H9 (cell line): Measurements from ENCODE around the gene SIK2. TPM values are rescaled to one million over a fixed set of nuclear protein-coding genes. Genes with fewer than 3 reads are reported as not detected.

Experiments used
- DNase-seq: peaks from one replicate; pipeline ENCODE4 v3.0.0-alpha.2; 2017
- H2AFZ ChIP-seq: one replicate; pipeline ENCODE4 v1.6.1; 2013; ENCODE audit warnings: mild to moderate bottlenecking, low read length, control low read depth, moderate library complexity
- H2AK5ac ChIP-seq: 2 replicates; pipeline ENCODE4 v1.6.1; 2013; ENCODE audit warnings: low read length, control low read depth, mixed read lengths; ENCODE audit not compliant: insufficient read length
- H2BK120ac ChIP-seq: one replicate; pipeline ENCODE4 v1.6.1; 2013; ENCODE audit warnings: low read depth, mild to moderate bottlenecking, low read length, control low read depth, inconsistent platforms; ENCODE audit not compliant: poor library complexity, severe bottlenecking
- H2BK12ac ChIP-seq: 2 replicates; pipeline ENCODE4 v1.6.1; 2013; ENCODE audit warnings: low read length, control low read depth, mixed read lengths, low read depth; ENCODE audit not compliant: insufficient read length
- H2BK15ac ChIP-seq: 2 replicates; pipeline ENCODE4 v1.6.1; 2013; ENCODE audit warnings: low read depth, low read length, control low read depth
- H2BK20ac ChIP-seq: one replicate; pipeline ENCODE4 v1.6.1; 2013; ENCODE audit warnings: low read depth, mild to moderate bottlenecking, low read length, control low read depth, inconsistent platforms; ENCODE audit not compliant: poor library complexity, severe bottlenecking
- H2BK5ac ChIP-seq: 2 replicates; pipeline ENCODE4 v1.6.1; 2013; ENCODE audit warnings: low read length, control low read depth, mixed read lengths; ENCODE audit not compliant: insufficient read length
- H3K14ac ChIP-seq: 2 replicates; pipeline ENCODE4 v1.6.1; 2013; ENCODE audit warnings: low read length, control low read depth; ENCODE audit not compliant: insufficient read depth
- H3K18ac ChIP-seq: 2 replicates; pipeline ENCODE4 v1.6.1; 2013; ENCODE audit warnings: low read depth, mild to moderate bottlenecking, mixed read lengths, low read length, control low read depth; ENCODE audit not compliant: insufficient read length
- H3K23ac ChIP-seq: 2 replicates; pipeline ENCODE4 v1.6.1; 2013; ENCODE audit warnings: low read length, control low read depth, mixed read lengths, low read depth; ENCODE audit not compliant: insufficient read length
- H3K23me2 ChIP-seq: 2 replicates; pipeline ENCODE4 v1.6.1; 2013; ENCODE audit warnings: low read depth, mild to moderate bottlenecking, mixed read lengths, low read length, control low read depth; ENCODE audit not compliant: insufficient read length, poor library complexity, severe bottlenecking
- H3K27ac ChIP-seq: 2 replicates; pipeline ENCODE4 v1.5.1; 2013; ENCODE audit warnings: low read length, control low read depth, mixed read lengths, low read depth; ENCODE audit not compliant: insufficient read length
- H3K27me3 ChIP-seq: 2 replicates; pipeline ENCODE4 v1.6.1; 2013; ENCODE audit warnings: low read length, control low read depth, inconsistent platforms; ENCODE audit not compliant: insufficient read depth
- H3K4ac ChIP-seq: 2 replicates; pipeline ENCODE4 v1.6.1; 2013; ENCODE audit warnings: low read depth, mild to moderate bottlenecking, control low read depth, inconsistent platforms, low read length, moderate library complexity
- H3K4me1 ChIP-seq: 2 replicates; pipeline ENCODE4 v1.6.1; 2013; ENCODE audit warnings: low read length, control low read depth, inconsistent platforms; ENCODE audit not compliant: insufficient read depth
- H3K4me2 ChIP-seq: 2 replicates; pipeline ENCODE4 v1.6.1; 2013; ENCODE audit warnings: low read length, control low read depth, mixed read lengths; ENCODE audit not compliant: insufficient read length, insufficient read depth
- H3K56ac ChIP-seq: 2 replicates; pipeline ENCODE4 v1.6.1; 2013; ENCODE audit warnings: low read depth, mild to moderate bottlenecking, mixed read lengths, low read length, control low read depth; ENCODE audit not compliant: insufficient read length
- H3K79me1 ChIP-seq: 2 replicates; pipeline ENCODE4 v1.6.1; 2013; ENCODE audit warnings: low read depth, mild to moderate bottlenecking, moderate library complexity, low read length, control low read depth, inconsistent platforms; ENCODE audit not compliant: insufficient read depth, poor library complexity, severe bottlenecking
- H3K79me2 ChIP-seq: 2 replicates; pipeline ENCODE4 v1.6.1; 2013; ENCODE audit warnings: low read length, control low read depth, inconsistent platforms; ENCODE audit not compliant: insufficient read depth
- H3K9ac ChIP-seq: 2 replicates; pipeline ENCODE4 v1.6.1; 2013; ENCODE audit warnings: low read length, control low read depth, mixed read lengths; ENCODE audit not compliant: insufficient read length; ENCODE audit errors: extremely low read depth
- H3K9me3 ChIP-seq: one replicate; pipeline ENCODE4 v1.6.1; 2013; ENCODE audit warnings: low read depth, low read length, inconsistent platforms; ENCODE audit not compliant: control insufficient read depth
- H3T11ph ChIP-seq: one replicate; pipeline ENCODE4 v1.6.1; 2013; ENCODE audit warnings: mild to moderate bottlenecking, low read length, control low read depth, inconsistent platforms
- H4K20me1 ChIP-seq: one replicate; pipeline ENCODE4 v1.6.1; 2013; ENCODE audit not compliant: control insufficient read depth, insufficient read length, insufficient read depth
- H4K5ac ChIP-seq: 2 replicates; pipeline ENCODE4 v1.6.1; 2013; ENCODE audit warnings: low read depth, mild to moderate bottlenecking, mixed read lengths, low read length, control low read depth; ENCODE audit not compliant: insufficient read length
- H4K8ac ChIP-seq: replicated peaks from 2 replicates; pipeline ENCODE4 v1.6.1; 2013; ENCODE audit warnings: low read length, control low read depth, mixed read lengths, low read depth; ENCODE audit not compliant: insufficient read length
- H4K91ac ChIP-seq: 2 replicates; pipeline ENCODE4 v1.6.1; 2013; ENCODE audit warnings: low read depth, mild to moderate bottlenecking, moderate library complexity, mixed read lengths, low read length, control low read depth; ENCODE audit not compliant: insufficient read length
- H3K27ac Mint-ChIP-seq, 3 experiments: 2 replicates in 2 of 3; 3 replicates in 1 of 3; pipeline ENCODE4 v1.8.0; 2020 to 2021; ENCODE audit warnings: mixed read lengths in 3 of 3, mild to moderate bottlenecking in 1 of 3, moderate library complexity in 1 of 3
- H3K27me3 Mint-ChIP-seq: 2 replicates; pipeline ENCODE4 v1.8.0; 2021; ENCODE audit warnings: low read depth, mild to moderate bottlenecking, moderate library complexity, mixed read lengths
- H3K36me3 Mint-ChIP-seq, 3 experiments: 2 replicates in 2 of 3; 3 replicates in 1 of 3; pipeline ENCODE4 v1.8.0; 2020 to 2021; ENCODE audit warnings: low read depth in 3 of 3, mixed read lengths in 3 of 3; ENCODE audit not compliant: insufficient read depth in 1 of 3
- H3K4me1 Mint-ChIP-seq, 2 experiments: 2 replicates each; pipeline ENCODE4 v1.8.0; 2020; ENCODE audit warnings: mixed read lengths in 2 of 2
- H3K4me3 Mint-ChIP-seq, 2 experiments: 2 replicates in 1 of 2; 3 replicates in 1 of 2; pipeline ENCODE4 v1.8.0; 2020 to 2021; ENCODE audit warnings: mild to moderate bottlenecking in 2 of 2, mixed read lengths in 2 of 2, moderate library complexity in 1 of 2
- H3K9me3 Mint-ChIP-seq, 2 experiments: 2 replicates in 1 of 2; 3 replicates in 1 of 2; pipeline ENCODE4 v1.8.0; 2020; ENCODE audit warnings: mild to moderate bottlenecking in 2 of 2, mixed read lengths in 2 of 2, moderate library complexity in 1 of 2
- CTCF ChIP-seq: fragments of 200-600 bp; sonication (generic); conservative IDR thresholded peaks from 3 replicates; pipeline ENCODE4 v1.8.0; 2021; ENCODE audit warnings: antibody characterized with exemption, mild to moderate bottlenecking
- WGBS: extraction: QIAGEN DNeasy Blood & Tissue Kit; methylation state at CpG from one replicate; pipeline ENCODE4 v1.1.7; 2013; ENCODE audit warnings: missing lambda C conversion rate, low lambda C conversion rate, mixed read lengths; ENCODE audit not compliant: insufficient read length; ENCODE audit errors: extremely low coverage; 5-methylcytosine and 5-hydroxymethylcytosine counted together
- total RNA-seq: library from RNA; stranded (reverse); gene quantifications from 2 replicates; pipeline ENCODE4 v1.2.1, GENCODE V29; 2021

The SIK2 gene
- total RNA-seq, 1 experiment from 2014 or later: 7.5 TPM

- Histone ChIP-seq H3K9ac (no peak overlapping the region), H2BK15ac (no peak overlapping the region), H4K8ac (no peak overlapping the region), H3K4me2 (no peak overlapping the region), H3K23me2 (no peaks in the 10 kb centered on the region), H2BK120ac (no peak overlapping the region), H2AFZ (no peak overlapping the region), H3K4me1 (no peaks in the 10 kb centered on the region), H2BK20ac (no peak overlapping the region), H3K14ac (no peak overlapping the region), H3K9me3 (no peaks in the 10 kb centered on the region), H3K27me3 (no peaks in the 10 kb centered on the region), H4K5ac (no peak overlapping the region), H2BK5ac (no peak overlapping the region), H3K18ac (no peak overlapping the region), H4K20me1 (no peaks in the 10 kb centered on the region), H3K23ac (no peak overlapping the region), H3T11ph (no peak overlapping the region), H3K79me1 (no peaks in the 10 kb centered on the region), H2AK5ac (no peak overlapping the region), H3K56ac (no peak overlapping the region), H3K79me2 (no peaks in the 10 kb centered on the region), H3K4ac (no peak overlapping the region), H4K91ac (no peak overlapping the region), H2BK12ac (no peak overlapping the region), H3K27ac (no peak overlapping the region)
- Mint-ChIP-seq H3K4me3 (no peak overlapping the region), H3K9me3 (no peaks in the 10 kb centered on the region), H3K27ac (no peak overlapping the region), H3K36me3 (no peaks in the 10 kb centered on the region), H3K27me3 (no peaks in the 10 kb centered on the region), H3K4me1 (peaks cover 4 to 8% of the 10 kb centered on the region in 2 experiments)
- no peak for DNase-seq
- no peak for TF ChIP-seq CTCF
- WGBS: no CpG with 5 or more reads among the region's 4 CpGs
Measured at GRCh38 chr11:111573821-111574249, 28.4 kb upstream of the SIK2 start.
